Suppressor macrophage (primary cell): ENCODE results near the gene ENOX1.
"Not testable (repeated sequence)": the region's sequence is repeated elsewhere in the genome, so short reads cannot be mapped to it uniquely, and the experiment has no call there.

Source experiments
- DNase-seq, 4 experiments: peaks; one replicate each; pipeline ENCODE4 v3.0.0-alpha.2; 2020 to 2022

ENOX1 gene

DNA sequence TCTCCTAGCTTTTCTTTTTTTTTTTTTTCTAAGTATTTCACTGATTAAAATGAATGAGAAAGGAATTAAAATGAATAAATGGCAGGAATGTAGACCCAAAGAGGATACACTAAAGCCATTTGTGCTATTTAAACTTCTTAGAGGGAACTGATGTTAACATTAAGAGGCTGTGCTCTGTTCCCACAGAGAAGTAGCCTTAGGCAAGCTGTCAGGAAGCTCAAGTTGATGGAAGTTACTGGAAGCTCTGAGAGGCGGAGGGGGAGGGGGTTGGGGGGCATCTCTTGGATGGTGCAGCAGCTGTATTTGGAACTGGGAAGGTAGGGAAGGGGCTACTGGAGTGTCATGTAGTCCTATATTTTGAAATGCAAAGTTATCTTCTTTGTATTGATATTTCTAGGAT, 595.2 kb downstream of the ENOX1 start:
- DNase-seq = no peak

GRCh38 chr13:43185226-43185625, 601.5 kb downstream of the ENOX1 start:
- DNase-seq = no peak

- no peak for DNase-seq
These were observed 605.9 kb downstream of the ENOX1 start for GRCh38 chr13:43180837-43181236.

- DNase-seq = no peak
These were observed 606.6 kb downstream of the ENOX1 start for GRCh38 chr13:43180036-43180660.

DNA sequence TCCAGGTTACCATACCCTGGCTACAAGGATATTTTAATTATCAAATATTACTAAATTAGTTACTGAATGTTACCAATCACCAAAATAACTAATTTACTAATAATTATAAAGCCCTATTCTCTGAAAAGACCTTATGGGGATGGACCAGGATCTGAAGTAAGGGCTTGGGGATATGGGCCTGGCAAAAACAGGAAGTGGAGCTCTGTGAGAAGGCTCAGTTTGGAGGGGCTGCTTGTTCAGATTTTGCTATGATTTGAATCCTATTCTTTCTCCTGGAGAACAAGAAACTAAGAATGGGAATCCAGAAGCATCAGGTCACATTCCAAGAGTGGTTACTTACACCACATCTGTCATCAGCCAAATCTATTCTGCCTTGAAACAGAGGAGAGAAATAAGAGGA, 615.3 kb downstream of the ENOX1 start:
- DNase-seq = peak in 1 of 4 experiments; percentile 6

DNA sequence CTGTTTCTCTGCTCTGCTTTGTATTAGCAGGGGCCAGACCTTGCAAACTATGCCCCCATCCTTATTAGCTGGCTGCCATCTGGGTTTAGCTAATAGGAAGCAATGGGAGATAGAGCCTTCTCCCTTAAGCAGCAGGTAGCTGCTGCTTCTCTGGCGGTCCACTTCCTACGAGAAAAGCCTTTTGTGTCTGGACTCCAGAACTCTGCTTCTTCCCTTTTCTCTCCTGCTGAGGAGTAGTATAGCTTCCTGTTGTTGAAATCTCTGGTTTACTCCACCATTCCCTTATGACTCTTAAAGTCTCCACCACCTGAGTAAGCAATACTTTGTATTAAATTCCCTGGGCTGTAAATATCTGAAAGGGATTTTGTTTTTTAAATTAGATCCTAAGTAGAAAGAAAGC, 616.3 kb downstream of the ENOX1 start:
- peak; percentile 26 to 61 (median 49) for DNase-seq

- DNase-seq = not testable (repeated sequence)
These were observed 618.3 kb downstream of the ENOX1 start for GRCh38 chr13:43168434-43168833.

DNA sequence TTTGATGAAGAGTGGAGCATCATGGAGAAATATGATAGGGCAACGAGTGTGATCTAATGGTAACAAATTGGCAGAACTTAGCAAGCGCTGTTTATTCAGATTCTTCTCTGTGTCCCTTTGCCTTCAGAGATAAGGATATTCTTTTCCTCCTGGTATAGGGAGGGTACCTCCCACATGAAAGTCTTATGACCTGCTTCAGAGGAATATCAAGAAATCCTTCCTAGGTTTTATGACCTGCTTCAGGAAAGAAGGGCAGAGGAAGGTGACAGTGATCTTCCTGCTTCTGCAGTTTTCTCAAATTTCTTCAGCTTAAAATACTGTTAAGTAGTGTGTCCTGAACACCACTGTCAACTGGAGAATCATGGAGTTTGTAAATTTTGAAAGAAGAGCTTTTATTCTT, 619.0 kb downstream of the ENOX1 start:
- DNase-seq = no peak

DNA sequence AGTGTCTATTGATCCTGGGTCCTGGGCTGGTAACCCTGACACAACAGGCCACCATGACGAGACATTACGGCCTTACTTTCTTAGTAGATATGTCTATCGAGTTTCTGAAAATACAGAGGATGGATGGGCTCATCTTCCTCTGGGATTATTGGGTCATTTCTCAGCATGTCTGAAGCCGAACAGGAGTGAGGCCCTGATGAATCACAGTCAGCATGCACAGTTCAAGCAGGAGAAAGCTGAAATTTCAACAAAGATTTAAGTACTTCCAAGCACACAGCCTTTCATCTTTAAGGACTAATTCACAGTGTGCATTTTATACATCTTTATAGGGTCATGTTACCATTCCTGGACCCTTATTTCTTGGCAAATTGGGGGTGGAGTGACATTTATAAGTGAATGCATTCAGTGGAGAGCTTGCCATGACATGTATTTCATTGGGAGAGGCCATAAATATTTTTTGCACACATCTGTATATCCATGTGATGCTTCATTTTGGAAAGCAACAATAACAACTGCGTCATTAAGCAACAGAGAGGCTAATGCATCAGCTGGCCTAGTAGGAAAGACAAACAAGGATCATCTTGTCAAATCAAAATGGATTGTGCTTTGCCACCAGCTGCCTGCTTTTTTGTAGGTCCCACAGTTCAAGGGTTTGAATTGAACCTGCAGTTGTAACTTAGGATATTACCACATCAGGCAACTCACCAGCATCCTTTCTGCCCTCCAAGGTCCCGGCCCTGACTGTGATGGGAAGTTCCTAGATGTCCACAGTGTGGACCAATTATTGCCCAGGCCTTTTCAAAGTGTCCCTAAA, 619.9 kb downstream of the ENOX1 start:
- no peak for DNase-seq
